ENCODE data around the gene GFRA1.

- TF ChIP-seq EZH2 (IDR thresholded peaks at IDR 0.05; ENCODE audit: low read length, missing control alignments): no peak
- no peak for TF ChIP-seq CTCF (conservative IDR thresholded peaks at IDR 0.05 in 1 of 2, IDR thresholded peaks at IDR 0.05 in 1 of 2; ENCODE audit: low read depth in 1 of 2, low read length in 2 of 2)
Observed at GRCh38 chr10:116170815-116171250, 102.2 kb downstream of the GFRA1 start.
